GM20431 (cell line): Measurements from ENCODE around the gene AGTPBP1.

Source experiments
- in situ Hi-C: fragments of 300-500 bp; cut with MseI, MboI; formaldehyde crosslinking; loops from one replicate; pipeline ENCODE4 v1.15.0; 2020; ENCODE audit warnings: low sequenced_read_pairs; ENCODE audit not compliant: unreplicated experiment

The AGTPBP1 gene

DNA sequence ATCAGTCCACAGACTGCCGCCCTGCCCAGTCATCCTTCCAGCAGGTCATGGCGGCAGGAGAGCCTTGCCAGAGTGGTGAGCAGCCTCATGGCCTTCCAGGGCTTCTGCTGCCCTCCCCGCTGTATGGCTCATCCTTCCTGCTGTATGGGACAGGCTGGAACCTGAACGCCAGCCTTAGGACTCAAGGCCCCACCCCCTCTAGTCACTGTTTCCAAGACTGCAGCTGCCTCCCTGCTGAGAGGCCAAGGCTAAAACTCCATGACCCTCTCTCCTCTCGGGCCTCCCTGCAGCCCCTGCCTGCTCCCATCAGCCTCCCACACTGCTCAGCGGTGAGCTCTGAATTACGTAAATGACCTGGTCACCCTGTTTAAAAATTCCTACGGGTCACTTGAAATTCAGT, 227.5 kb downstream of the AGTPBP1 start:
- in situ Hi-C loops, result no loop called here

DNA sequence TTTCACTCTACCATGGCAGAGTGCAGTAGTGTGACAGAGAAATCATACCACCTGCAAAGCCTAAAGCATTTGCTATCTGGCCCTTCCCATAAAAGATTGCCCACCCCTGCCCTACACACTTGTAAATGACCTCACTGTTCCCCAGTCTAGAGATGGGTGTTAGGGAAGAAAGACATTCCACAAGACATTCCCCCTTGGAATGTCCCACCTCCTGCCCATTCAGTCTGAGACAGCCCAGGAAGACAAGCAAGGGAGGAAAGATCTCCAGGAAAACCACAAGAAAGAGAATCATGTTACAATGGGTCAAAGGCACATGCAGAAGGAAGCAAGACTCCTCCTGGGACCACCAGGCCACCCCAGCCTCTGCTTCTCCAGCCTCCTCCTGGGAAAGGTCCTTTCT, 230.0 kb downstream of the AGTPBP1 start:
- in situ Hi-C loops, result no loop called here

DNA sequence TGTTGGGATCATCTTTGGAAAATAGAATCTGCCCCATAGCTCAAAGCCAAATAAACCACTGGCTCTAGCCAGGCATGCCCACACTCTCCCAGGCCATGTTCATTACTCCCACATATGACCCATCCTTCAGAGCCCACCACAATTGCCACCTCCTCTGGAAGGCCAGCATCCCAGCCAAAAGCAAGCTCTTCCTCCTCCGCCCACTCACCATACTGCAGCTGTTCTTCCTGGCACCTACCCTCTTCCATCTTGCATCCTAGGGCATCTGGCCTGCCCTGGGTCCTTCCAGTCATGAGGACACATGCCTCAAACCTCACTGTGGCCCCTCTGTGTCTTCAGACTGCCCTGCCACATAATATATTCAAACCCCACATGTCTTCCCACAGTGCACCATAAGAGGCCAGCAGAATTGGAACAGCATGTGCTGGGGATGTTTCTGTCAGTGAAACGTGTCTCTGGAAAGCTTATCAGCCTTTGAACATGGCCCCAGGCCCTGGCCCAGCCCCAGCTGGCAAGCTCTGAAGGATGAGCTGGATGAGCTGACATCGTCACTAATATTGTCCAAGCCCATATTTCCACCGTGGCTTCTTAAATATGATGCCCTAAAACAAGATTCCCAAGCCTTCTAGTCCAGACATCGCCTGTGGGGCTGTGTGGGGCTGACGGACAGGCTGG, 230.8 kb downstream of the AGTPBP1 start:
- in situ Hi-C loops, result no loop called here

DNA sequence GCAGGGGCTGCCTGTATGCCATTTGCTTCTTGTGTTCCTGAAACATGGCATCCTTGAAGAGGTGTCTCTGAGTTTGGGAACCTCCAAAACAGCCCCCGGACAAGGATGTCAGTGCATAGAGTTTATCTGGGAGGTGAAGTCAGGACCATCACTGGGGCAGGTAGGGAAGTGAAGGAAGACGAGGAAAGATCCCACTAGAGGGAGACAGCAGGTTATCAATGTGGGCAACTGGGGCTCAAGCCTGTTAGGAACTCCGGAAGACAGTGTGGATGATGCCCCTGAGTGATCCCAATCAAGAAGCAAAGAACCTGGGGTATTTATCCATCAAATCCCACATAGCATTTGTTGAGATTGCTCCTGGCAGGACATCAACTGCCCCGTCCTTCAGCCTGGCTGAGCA, 233.1 kb downstream of the AGTPBP1 start:
- in situ Hi-C loops, result no loop called here

DNA sequence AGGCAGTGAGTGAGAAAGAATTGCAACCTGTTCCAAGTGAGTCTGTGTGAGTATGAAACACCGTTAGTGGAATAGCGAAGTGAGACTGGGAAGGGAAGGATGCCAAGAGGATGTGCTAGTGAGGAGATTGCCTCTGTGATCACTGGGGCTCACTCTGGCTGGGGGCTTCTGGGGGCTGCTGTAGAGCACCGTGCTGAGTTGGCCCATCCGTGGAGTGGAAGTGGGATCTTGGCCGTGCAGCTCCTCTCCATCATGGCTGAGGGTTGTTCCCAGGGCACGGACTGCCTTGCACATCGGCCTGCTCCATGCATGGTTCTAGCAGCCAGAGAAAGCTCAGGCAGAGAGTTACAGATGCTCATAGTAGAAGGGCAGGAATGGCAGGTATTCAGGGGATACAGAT, 236.1 kb downstream of the AGTPBP1 start:
- in situ Hi-C loops, result no loop called here

DNA sequence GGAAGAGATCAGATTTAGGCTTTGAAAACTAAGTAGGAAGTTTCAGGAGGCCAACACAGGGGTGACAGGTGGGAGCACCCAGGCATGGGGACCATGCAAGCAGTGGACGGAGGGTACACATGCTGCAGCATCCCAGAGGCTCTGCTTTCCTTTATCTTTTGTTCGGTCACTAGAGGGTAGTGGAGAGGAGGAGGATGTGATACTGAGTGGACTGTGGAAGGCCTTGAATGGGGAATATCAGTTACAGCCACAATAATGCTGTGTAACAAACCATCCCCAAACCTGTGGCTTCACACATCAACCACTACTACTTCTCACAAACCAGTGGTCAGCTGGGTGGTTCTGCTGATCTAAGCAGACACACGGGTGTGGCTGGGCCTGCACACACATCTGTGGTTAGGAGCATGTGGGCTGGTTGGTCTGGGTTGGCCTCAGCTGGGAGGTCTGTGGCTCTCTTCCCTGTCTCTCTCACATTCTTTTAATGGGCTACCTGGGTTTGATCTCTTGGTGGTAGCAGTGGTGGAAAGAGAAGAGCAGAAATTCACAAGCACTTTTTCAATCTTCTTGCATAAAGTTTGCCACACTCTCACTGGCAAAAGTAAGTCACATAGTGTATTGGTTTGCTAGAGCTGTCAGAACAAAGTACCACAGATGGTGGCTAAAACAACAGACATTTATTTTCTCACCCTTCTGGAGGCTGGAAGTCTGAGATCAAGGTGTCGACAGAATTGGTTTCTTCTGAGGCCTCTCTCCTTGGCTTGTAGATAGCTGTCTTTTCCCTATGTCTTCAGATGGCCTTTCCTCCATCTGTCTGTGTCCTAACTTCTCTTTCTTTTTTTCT, 238.7 kb downstream of the AGTPBP1 start:
- in situ Hi-C loops, result no loop called here

DNA sequence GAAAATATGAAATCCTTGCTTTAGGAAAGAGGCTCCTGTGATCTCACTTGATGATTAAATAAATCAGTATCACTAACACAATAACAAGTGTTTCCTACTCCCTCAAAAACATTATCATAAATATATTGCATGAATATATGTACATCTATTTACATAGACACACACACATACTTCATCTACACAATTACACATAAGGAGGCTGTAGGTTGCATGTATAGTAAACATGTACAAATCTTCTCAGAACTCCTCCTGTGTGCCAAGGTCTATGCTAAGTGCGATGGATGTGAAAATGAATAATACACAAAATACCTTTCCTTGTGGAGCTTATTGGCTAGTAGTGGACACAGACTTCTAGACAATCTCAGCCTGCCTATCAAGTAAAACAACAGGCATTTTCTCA, 239.9 kb downstream of the AGTPBP1 start:
- in situ Hi-C loops, result no loop called here

DNA sequence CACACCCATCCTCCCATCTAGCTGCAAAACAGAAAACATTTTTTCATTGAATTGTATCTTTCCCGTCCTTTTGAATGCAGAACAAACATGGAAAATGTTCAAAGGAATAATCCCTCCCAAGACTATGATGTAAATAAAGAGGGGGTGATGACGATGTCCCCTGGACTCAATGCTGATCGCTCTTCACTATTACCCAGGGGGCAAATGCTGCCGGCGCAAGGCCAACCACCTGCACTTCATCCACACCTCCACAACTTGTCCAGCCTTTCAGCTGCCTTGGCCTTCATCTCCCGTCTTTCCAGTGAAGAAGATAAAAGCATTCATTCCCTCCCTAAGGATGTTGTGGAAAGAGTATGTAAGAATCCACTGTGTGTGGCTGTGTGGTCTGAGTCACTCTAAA, 240.3 kb downstream of the AGTPBP1 start:
- in situ Hi-C loops, result no loop called here
